Measurements from ENCODE around the gene FRMD7. TPM values are rescaled to one million over a fixed set of nuclear protein-coding genes. Genes with fewer than 3 reads are reported as not detected.

The FRMD7 gene
- total and polyA plus RNA-seq, 10 of the 15 experiments (the other 5 are each of a cell fraction or from before 2014, with no cell fraction given), result 0.03 to 0.94 TPM; not detected in 8

DNA sequence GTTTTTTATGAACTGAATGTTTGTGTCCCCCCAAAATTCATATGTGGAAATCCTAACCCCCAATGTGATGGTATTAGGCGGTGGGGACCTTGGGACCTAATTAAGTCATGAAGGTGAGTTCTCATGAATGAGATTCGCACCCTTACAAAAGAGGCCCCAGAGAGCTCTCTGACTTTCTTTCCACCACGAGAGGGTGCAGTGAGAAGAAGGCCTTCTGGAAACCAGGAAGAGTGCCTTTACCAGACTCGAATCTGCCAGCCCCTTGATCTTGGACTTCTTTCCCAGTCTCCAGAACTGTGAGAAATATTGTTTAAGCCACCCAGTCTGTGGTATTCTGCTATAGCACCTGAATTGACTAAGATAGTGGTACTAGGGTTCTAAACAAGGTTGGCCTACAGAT is 64.0 kb downstream of the FRMD7 start:
- CTCF ChIA-PET, result no interaction called here
- H3K9me3 ChIP-seq (replicated peaks; ENCODE audit: control insufficient read depth, insufficient read depth, low read length), result no peaks in the 10 kb centered on the region
- no peak overlapping the region for H3K4me3 ChIP-seq
- ATAC-seq, result no peak
- DNase-seq (ENCODE audit: low read depth, low spot score), result no peak
- no peaks in the 10 kb centered on the region; the same call in 1 of the 2 replicates for H3K79me2 ChIP-seq (ENCODE audit: control insufficient read depth, insufficient read depth, low read length)
- BruUV-seq (replicated peaks), result no TSS peak
- RAD21 ChIA-PET (ENCODE audit: unreplicated experiment), result no interaction called here
- no peaks in the 10 kb centered on the region for H3K27me3 ChIP-seq (replicated peaks in 1 of 2; ENCODE audit: control insufficient read depth in 2 of 2, insufficient read depth in 2 of 2, low read length in 1 of 2)
- intact Hi-C loops (cut with micrococcal nuclease; ENCODE audit: unreplicated experiment), result no loop called here
- no peak overlapping the region for H2AFZ ChIP-seq (ENCODE audit: control insufficient read depth, low read depth, low read length)
- FAIRE-seq, result no peak
- POLR2A ChIA-PET, result no interaction called here
- 36% methylated on average over 4 of the region's 4 CpGs for WGBS (ENCODE audit: insufficient coverage, insufficient replicate concordance, low lambda C conversion rate, missing lambda C conversion rate)
- SMC1A ChIA-PET (ENCODE audit: uncharacterized antibody, unreplicated experiment), result interaction anchor here (1.0 to 2.6 kb wide), 3 partner anchors 8 to 30 kb away, joined by 3 to 9 read pairs (median 8); no protein-coding TSS in a partner anchor
- no peaks in the 10 kb centered on the region for H4K20me1 ChIP-seq (ENCODE audit: control insufficient read depth, insufficient read depth)
- H3K27ac ChIP-seq (ENCODE audit: control insufficient read depth, insufficient read depth), result no peak overlapping the region
- H3K9ac ChIP-seq (ENCODE audit: control insufficient read depth, insufficient read depth, low read length), result no peak overlapping the region
- H3K36me3 ChIP-seq (ENCODE audit: control insufficient read depth in 2 of 2, insufficient read depth in 2 of 2, low read length in 1 of 2), result peaks cover 0 to 6% of the 10 kb centered on the region in 2 experiments; a peak in 2 of 4 replicates
- H3K4me1 ChIP-seq (ENCODE audit: control insufficient read depth, insufficient read depth, low read length), result no peaks in the 10 kb centered on the region
- H3K4me2 ChIP-seq (ENCODE audit: control insufficient read depth, insufficient read depth), result no peak overlapping the region
- in situ Hi-C loops (cut with MboI), result no loop called here
- no peak for TF ChIP-seq ESRRA (IDR thresholded peaks at IDR 0.05; ENCODE audit: low read length)
- TF ChIP-seq, protein P1, sequence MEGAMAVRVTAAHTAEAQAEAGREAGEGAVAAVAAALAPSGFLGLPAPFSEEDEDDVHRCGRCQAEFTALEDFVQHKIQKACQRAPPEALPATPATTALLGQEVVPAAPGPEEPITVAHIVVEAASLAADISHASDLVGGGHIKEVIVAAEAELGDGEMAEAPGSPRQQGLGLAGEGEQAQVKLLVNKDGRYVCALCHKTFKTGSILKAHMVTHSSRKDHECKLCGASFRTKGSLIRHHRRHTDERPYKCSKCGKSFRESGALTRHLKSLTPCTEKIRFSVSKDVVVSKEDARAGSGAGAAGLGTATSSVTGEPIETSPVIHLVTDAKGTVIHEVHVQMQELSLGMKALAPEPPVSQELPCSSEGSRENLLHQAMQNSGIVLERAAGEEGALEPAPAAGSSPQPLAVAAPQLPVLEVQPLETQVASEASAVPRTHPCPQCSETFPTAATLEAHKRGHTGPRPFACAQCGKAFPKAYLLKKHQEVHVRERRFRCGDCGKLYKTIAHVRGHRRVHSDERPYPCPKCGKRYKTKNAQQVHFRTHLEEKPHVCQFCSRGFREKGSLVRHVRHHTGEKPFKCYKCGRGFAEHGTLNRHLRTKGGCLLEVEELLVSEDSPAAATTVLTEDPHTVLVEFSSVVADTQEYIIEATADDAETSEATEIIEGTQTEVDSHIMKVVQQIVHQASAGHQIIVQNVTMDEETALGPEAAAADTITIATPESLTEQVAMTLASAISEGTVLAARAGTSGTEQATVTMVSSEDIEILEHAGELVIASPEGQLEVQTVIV (IDR thresholded peaks at IDR 0.05; ENCODE audit: borderline replicate concordance, partially characterized antibody), result no peak
- TF ChIP-seq TCF7 (IDR thresholded peaks at IDR 0.05; ENCODE audit: borderline replicate concordance), result no peak
- TF ChIP-seq, protein P2, sequence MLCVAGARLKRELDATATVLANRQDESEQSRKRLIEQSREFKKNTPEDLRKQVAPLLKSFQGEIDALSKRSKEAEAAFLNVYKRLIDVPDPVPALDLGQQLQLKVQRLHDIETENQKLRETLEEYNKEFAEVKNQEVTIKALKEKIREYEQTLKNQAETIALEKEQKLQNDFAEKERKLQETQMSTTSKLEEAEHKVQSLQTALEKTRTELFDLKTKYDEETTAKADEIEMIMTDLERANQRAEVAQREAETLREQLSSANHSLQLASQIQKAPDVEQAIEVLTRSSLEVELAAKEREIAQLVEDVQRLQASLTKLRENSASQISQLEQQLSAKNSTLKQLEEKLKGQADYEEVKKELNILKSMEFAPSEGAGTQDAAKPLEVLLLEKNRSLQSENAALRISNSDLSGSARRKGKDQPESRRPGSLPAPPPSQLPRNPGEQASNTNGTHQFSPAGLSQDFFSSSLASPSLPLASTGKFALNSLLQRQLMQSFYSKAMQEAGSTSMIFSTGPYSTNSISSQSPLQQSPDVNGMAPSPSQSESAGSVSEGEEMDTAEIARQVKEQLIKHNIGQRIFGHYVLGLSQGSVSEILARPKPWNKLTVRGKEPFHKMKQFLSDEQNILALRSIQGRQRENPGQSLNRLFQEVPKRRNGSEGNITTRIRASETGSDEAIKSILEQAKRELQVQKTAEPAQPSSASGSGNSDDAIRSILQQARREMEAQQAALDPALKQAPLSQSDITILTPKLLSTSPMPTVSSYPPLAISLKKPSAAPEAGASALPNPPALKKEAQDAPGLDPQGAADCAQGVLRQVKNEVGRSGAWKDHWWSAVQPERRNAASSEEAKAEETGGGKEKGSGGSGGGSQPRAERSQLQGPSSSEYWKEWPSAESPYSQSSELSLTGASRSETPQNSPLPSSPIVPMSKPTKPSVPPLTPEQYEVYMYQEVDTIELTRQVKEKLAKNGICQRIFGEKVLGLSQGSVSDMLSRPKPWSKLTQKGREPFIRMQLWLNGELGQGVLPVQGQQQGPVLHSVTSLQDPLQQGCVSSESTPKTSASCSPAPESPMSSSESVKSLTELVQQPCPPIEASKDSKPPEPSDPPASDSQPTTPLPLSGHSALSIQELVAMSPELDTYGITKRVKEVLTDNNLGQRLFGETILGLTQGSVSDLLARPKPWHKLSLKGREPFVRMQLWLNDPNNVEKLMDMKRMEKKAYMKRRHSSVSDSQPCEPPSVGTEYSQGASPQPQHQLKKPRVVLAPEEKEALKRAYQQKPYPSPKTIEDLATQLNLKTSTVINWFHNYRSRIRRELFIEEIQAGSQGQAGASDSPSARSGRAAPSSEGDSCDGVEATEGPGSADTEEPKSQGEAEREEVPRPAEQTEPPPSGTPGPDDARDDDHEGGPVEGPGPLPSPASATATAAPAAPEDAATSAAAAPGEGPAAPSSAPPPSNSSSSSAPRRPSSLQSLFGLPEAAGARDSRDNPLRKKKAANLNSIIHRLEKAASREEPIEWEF (IDR thresholded peaks at IDR 0.05; ENCODE audit: insufficient replicate concordance, low read depth, low read length), result no peak
- no peak for TF ChIP-seq RFX5 (IDR thresholded peaks at IDR 0.05; ENCODE audit: low read depth, low read length)
- TF ChIP-seq, protein P3, sequence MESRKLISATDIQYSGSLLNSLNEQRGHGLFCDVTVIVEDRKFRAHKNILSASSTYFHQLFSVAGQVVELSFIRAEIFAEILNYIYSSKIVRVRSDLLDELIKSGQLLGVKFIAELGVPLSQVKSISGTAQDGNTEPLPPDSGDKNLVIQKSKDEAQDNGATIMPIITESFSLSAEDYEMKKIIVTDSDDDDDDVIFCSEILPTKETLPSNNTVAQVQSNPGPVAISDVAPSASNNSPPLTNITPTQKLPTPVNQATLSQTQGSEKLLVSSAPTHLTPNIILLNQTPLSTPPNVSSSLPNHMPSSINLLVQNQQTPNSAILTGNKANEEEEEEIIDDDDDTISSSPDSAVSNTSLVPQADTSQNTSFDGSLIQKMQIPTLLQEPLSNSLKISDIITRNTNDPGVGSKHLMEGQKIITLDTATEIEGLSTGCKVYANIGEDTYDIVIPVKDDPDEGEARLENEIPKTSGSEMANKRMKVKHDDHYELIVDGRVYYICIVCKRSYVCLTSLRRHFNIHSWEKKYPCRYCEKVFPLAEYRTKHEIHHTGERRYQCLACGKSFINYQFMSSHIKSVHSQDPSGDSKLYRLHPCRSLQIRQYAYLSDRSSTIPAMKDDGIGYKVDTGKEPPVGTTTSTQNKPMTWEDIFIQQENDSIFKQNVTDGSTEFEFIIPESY (IDR thresholded peaks at IDR 0.05), result no peak
- no peak for TF ChIP-seq DPF2 (IDR thresholded peaks at IDR 0.05)
- TF ChIP-seq RAD51 (IDR thresholded peaks at IDR 0.05), result no peak
- TF ChIP-seq ZNF622 (IDR thresholded peaks at IDR 0.05), result no peak
- TF ChIP-seq, protein P4, sequence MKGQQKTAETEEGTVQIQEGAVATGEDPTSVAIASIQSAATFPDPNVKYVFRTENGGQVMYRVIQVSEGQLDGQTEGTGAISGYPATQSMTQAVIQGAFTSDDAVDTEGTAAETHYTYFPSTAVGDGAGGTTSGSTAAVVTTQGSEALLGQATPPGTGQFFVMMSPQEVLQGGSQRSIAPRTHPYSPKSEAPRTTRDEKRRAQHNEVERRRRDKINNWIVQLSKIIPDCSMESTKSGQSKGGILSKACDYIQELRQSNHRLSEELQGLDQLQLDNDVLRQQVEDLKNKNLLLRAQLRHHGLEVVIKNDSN (IDR thresholded peaks at IDR 0.05; ENCODE audit: borderline replicate concordance, extremely low read length, insufficient read depth, low read depth, low read length), result no peak
- TF ChIP-seq, protein P5, sequence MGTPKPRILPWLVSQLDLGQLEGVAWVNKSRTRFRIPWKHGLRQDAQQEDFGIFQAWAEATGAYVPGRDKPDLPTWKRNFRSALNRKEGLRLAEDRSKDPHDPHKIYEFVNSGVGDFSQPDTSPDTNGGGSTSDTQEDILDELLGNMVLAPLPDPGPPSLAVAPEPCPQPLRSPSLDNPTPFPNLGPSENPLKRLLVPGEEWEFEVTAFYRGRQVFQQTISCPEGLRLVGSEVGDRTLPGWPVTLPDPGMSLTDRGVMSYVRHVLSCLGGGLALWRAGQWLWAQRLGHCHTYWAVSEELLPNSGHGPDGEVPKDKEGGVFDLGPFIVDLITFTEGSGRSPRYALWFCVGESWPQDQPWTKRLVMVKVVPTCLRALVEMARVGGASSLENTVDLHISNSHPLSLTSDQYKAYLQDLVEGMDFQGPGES (IDR thresholded peaks at IDR 0.05), result no peak
- no peak for TF ChIP-seq PAX5 (IDR thresholded peaks at IDR 0.05; ENCODE audit: borderline replicate concordance, low read depth, low read length)
- no peak for TF ChIP-seq CREB1 (IDR thresholded peaks at IDR 0.05; ENCODE audit: low read depth)
- no peak for TF ChIP-seq KDM1A (IDR thresholded peaks at IDR 0.05; ENCODE audit: borderline replicate concordance)
